IPS-18a (cell line): ENCODE results near the gene MEAF6.
A peak's percentile ranks its signal among the peaks of the same experiment; 100 is the strongest.

Experiments used
- H3K27ac ChIP-seq: one replicate; pipeline ENCODE4 v1.5.1; 2013; ENCODE audit warnings: low read length
- H3K27me3 ChIP-seq: one replicate; pipeline ENCODE4 v1.6.1; 2013; ENCODE audit warnings: mild to moderate bottlenecking, low read length; ENCODE audit not compliant: control insufficient read depth, insufficient read depth
- H3K36me3 ChIP-seq: one replicate; pipeline ENCODE4 v1.6.1; 2013; ENCODE audit warnings: low read depth, low read length; ENCODE audit not compliant: control insufficient read depth
- H3K4me1 ChIP-seq: one replicate; pipeline ENCODE4 v1.6.1; 2013; ENCODE audit warnings: low read depth, low read length; ENCODE audit not compliant: control insufficient read depth
- H3K4me3 ChIP-seq: one replicate; pipeline ENCODE4 v1.5.1; 2013; ENCODE audit warnings: low read length
- H3K9ac ChIP-seq: one replicate; pipeline ENCODE4 v1.6.1; 2013; ENCODE audit warnings: mild to moderate bottlenecking, low read length, moderate library complexity
- H3K9me3 ChIP-seq: one replicate; pipeline ENCODE4 v1.6.1; 2013; ENCODE audit warnings: low read depth, low read length; ENCODE audit not compliant: control insufficient read depth

MEAF6 gene

DNA sequence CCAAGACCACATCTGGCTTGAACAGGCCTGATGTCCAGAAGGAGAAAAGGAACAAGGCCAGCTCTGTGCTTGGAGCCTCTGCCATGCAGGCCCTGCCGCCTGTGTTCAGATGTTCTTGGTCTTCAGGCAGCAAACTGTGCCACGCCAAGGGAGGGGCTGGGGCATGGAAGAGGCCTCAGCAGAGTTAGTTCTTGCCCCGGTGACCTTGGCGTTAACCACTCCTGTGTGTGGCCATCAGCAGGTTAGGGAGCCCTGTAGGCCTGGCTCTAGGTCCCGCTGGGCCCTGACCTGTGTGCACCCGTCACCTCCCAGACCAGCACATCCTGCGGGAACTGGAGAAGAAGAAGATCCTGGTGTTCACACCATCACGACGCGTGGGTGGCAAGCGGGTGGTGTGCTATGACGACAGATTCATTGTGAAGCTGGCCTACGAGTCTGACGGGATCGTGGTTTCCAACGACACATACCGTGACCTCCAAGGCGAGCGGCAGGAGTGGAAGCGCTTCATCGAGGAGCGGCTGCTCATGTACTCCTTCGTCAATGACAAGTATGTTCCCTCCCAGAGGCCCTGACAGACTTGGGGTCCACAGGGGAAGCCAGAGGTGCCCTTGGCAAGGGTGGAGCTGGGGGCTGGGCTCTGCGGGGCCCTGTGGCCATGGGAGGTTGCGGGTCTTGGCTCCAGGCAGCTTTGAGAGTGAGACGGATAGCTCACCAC is 33.1 kb downstream of the MEAF6 start:
- no peak overlapping the region for H3K9ac ChIP-seq
- H3K27me3 ChIP-seq = no peaks in the 10 kb centered on the region
- no peak overlapping the region for H3K27ac ChIP-seq
- H3K4me1 ChIP-seq = peaks cover 16% of the 10 kb centered on the region
- H3K4me3 ChIP-seq = no peak overlapping the region
- H3K9me3 ChIP-seq = no peaks in the 10 kb centered on the region
- peaks cover 26% of the 10 kb centered on the region for H3K36me3 ChIP-seq

DNA sequence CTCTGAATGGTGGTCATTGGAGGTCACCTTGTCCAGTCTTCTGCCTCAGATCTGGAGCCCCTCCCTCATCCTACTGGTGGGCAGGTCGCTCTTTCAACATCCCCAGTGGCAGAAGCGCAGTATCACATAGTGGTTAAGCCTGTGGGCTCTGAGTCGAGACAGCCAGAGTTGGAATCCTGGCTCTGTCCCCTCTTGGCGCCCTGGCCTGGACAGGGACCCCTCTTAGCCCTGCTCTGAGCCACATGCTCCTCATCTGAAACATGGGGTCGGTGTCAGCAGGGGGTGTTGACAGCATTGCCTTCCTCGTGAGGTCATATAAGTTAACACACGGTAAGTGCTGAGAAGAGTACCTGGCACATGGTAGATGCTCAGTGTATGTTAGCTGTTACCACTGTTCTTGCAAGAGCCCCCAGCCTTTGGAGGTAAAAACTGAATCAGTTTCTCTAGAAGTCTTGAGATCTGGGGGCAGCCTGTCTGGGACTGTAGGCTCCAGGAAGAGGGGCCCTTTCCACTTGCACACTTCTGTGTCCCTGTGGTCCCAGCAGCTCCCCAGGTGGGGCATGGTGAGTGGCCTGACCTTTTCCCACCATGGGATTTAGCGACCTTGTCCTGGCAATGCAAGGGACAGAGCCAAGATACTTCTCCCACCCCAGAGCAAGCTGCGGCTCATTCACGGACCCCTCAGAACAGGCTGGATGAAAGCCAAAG is 33.8 kb downstream of the MEAF6 start:
- Histone ChIP-seq H3K9me3 (no peaks in the 10 kb centered on the region), H3K4me1 (peaks cover 16% of the 10 kb centered on the region), H3K27ac (no peak overlapping the region), H3K9ac (no peak overlapping the region), H3K36me3 (peaks cover 29% of the 10 kb centered on the region), H3K4me3 (no peak overlapping the region), H3K27me3 (no peaks in the 10 kb centered on the region)

DNA sequence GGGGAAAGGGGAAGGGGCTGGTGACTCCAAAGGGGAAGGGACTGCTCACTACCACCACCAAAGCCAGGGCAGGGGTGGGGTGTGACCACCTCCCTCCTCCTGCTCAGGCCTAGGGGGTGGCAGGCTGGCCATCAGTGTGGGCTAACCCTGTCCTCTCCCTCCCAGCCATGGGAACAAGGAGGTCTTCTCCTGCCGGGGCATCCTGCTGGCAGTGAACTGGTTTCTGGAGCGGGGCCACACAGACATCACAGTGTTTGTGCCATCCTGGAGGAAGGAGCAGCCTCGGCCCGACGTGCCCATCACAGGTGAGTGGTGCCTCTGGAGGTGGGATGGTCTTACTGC is 34.5 kb downstream of the MEAF6 start:
- H3K4me1 ChIP-seq = peaks cover 20% of the 10 kb centered on the region
- no peak overlapping the region for H3K9ac ChIP-seq

DNA sequence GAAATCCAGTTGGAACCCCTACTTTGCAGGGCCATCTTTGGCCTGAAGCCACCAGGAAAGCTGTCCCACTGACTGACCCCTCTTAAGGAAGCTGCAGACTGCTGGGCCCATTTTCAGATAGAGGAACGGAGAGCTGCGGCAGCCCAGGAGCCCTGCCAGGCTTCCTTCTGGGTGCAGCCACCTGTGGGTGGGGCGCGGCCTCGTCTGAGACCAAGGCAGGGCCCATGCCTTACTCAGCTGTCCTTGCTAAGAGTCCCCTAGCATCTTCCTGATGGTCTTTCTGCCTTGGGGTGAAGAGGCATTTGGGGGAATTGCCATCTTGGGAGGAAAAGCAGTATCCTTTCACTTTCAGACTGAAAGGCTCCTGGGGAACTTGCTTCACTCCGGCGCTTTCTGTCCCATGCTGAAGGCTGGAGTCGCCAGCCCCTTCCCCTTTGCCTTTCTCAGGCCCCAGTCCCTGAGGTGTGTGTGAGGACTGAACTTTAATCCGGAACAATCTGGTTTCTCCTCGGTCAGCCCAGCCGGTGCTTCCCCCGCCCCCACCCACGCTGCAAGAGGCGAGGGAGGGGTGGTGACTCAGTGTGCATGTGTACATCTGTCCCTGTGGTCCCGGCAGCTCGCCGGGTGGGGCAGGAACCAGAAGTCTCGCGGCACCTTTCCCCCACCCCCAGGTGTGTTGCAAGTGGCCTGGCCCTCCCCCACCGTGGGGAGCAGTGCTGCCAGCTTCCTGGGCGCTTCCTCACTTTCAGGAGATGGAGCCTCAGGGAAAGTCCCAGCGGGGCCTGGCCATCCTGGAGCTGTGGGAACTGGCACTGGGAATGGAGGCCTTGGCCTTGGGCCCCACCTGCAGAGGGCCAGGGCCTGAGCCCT is 35.1 kb downstream of the MEAF6 start:
- no peaks in the 10 kb centered on the region for H3K9me3 ChIP-seq
- peaks cover 23% of the 10 kb centered on the region for H3K4me1 ChIP-seq
- peaks cover 29% of the 10 kb centered on the region for H3K36me3 ChIP-seq
- no peak overlapping the region for H3K4me3 ChIP-seq
- no peak overlapping the region for H3K27ac ChIP-seq
- no peak overlapping the region for H3K9ac ChIP-seq
- H3K27me3 ChIP-seq = no peaks in the 10 kb centered on the region

More for the DNA sequence above, 34.5 kb downstream of the MEAF6 start:
- H3K27ac ChIP-seq = no peak overlapping the region
- no peaks in the 10 kb centered on the region for H3K27me3 ChIP-seq
- H3K4me3 ChIP-seq = no peak overlapping the region
- peaks cover 29% of the 10 kb centered on the region for H3K36me3 ChIP-seq
- H3K9me3 ChIP-seq = no peaks in the 10 kb centered on the region

DNA sequence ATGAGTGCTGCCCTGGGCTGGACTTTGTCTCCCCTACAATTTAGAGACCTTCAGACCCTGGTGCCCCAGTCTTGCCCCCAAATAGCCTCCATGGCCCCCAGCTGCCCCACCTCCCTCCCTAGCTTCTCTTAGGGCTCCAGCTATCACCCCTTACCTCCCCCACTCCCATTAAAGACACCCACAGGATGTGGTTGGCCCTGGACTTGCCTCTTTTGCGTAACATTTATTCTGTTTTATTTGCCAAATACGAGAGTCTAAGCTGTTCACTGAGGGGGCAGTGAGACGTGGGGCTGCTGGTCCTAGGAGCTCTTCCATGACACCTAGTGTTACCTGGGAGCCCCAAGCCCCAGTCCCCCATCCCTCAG is 35.7 kb downstream of the MEAF6 start:
- H3K9ac ChIP-seq = no peak overlapping the region
- peaks cover 3% of the 10 kb centered on the region for H3K27me3 ChIP-seq
- H3K4me1 ChIP-seq = peaks cover 25% of the 10 kb centered on the region
- H3K36me3 ChIP-seq = peaks cover 29% of the 10 kb centered on the region
- H3K27ac ChIP-seq = no peak overlapping the region
- H3K4me3 ChIP-seq = no peak overlapping the region
- no peaks in the 10 kb centered on the region for H3K9me3 ChIP-seq

DNA sequence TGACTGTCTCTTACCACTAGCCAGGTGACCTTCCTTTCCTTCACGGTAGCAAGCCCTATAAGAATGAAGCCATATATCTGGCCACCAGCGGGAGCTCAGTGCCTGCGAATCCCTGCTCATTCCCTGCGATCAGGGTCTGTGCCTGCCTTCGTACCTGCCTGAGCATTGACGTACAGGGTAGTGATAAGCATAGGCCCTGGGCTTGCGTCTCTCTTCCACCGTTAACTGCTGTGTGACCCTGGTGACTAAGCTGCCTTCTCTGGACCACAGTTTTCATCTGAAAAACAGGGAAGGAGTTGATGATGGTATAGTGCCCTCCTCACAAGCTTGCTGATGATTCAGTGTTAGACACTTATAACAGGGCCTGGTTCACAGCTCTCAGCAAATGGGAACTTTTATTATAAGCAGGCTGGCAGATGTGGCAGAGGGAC is 36.1 kb downstream of the MEAF6 start:
- no peak overlapping the region for H3K9ac ChIP-seq
- H3K27me3 ChIP-seq = peaks cover 7% of the 10 kb centered on the region
- peaks cover 29% of the 10 kb centered on the region for H3K36me3 ChIP-seq
- H3K4me3 ChIP-seq = no peak overlapping the region
- no peaks in the 10 kb centered on the region for H3K9me3 ChIP-seq
- H3K27ac ChIP-seq = no peak overlapping the region
- peaks cover 29% of the 10 kb centered on the region for H3K4me1 ChIP-seq

DNA sequence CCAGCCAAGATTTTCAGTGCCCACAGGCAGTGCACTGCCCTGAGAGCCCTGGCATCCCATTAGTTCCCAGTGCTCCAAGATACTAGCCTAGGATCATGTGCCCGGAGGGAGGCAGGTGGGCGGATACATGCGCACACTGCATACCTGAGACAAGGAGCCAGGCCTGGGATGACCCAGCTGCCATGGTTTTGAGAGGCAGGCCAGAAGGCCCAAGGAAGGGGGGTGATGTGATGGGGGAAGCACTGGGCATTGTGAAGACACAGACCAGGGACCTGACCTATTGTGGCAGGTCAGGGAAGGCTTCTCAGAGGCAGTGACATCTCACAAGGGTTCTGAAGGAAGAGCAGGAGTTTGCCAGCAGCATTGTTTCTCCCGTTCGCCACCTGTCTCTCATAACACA is 36.6 kb downstream of the MEAF6 start:
- peaks cover 30% of the 10 kb centered on the region for H3K4me1 ChIP-seq
- peak overlapping the region; percentile 48 for H3K9ac ChIP-seq
- no peaks in the 10 kb centered on the region for H3K9me3 ChIP-seq
- peak overlapping the region; percentile 74 for H3K4me3 ChIP-seq
- peaks cover 12% of the 10 kb centered on the region for H3K27me3 ChIP-seq
- peak overlapping the region; percentile 74 for H3K27ac ChIP-seq
- H3K36me3 ChIP-seq = peaks cover 29% of the 10 kb centered on the region

DNA sequence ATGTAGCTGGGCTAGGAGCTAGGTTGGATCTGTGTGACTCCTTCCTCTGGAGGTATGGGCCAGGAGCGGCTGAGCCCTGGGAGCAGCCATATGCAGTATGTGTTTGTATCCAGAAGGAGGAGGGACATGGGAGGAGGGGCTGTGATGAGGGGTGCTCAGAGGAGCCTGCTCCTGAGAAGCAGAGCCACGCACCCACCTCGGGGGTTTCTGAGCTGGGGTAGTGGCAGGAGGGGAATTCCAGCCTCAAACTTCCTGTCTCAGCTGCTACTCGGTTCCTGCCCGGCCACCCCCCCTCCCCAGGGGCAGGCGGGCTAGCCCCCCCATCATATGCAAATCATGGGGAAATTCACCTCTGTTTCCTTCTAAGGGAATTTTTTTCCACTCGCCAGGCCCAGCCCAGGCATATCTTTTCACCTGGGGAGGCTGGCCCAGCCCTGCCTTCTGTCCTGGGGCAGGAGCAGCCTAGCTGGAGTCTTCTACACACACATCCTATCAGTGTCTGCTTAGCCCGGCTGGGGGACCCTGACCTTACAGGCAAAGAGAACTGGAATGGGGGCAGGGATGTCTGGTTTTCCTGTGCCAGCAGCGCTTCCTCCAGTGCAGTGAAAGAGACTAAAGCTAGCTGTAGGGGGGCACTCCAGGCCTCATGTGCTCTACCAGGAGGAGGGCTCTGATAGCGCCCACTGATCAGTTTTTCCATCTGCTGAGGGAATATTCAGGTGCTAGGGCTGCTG is 37.2 kb downstream of the MEAF6 start:
- Histone ChIP-seq H3K9ac (peak overlapping the region; percentile 48), H3K4me1 (peaks cover 30% of the 10 kb centered on the region), H3K27me3 (peaks cover 18% of the 10 kb centered on the region), H3K36me3 (peaks cover 26% of the 10 kb centered on the region), H3K9me3 (no peaks in the 10 kb centered on the region), H3K27ac (peak overlapping the region; percentile 74), H3K4me3 (peak overlapping the region; percentile 74)

DNA sequence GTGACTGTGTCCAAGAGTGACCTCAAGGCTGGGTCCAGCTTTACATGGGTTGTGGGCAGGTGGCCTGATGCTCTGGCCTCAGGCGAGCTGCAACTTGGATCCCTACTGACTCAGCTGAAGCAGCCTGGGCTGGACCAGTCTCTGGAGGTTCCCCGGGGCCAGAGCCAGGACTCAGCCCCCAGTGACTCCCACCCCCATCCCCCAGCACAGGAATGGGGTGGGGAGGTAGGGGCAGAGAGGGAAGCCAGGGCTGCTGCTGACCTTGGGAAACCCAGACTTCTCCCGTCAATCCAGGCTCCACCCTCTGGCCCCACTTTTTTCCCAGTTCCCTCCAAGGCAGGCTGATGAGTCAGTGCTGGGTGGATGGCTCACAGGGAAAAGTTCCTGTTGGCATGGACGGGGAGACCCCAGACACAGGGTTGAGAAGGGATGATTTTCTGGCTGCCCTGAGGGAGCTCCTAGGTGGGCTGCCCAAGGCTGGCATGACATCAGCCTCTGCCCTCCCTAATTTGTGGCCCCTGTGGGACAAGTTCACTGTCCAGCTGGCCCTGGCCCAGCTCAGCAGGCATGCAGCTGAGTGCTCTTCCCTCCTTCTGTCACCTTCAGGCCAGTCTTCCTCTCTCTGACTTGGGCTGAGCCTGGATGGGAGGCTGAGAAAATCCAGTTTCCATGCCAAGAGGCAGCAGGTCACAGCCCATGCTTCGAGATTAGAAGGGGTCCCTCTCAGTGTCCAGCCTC is 37.9 kb downstream of the MEAF6 start:
- Histone ChIP-seq H3K36me3 (peaks cover 20% of the 10 kb centered on the region), H3K4me1 (peaks cover 35% of the 10 kb centered on the region), H3K9me3 (no peaks in the 10 kb centered on the region), H3K9ac (peak overlapping the region; percentile 8), H3K4me3 (peak overlapping the region; percentile 74), H3K27me3 (peaks cover 18% of the 10 kb centered on the region), H3K27ac (peak overlapping the region; percentile 36)

DNA sequence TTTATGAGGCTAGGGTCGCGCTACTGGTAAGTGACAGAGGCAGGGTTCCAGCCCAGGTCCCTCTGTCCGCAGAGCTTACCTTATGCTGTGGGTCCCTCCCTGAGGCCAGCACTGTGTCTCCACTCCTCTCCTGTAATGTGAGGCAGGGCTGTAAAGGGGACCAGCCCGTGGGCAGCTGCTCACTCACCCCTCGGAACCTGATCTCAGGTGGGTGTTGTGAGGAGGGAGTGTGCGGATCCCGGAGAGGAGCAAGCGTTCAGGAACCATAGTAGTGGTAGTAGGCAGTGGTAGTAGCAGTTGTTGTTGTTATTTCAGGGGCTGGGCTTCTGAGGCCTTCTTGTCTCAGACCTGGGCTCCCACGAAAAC is 38.5 kb downstream of the MEAF6 start:
- H3K4me3 ChIP-seq = peak overlapping the region; percentile 74
- H3K9ac ChIP-seq = no peak overlapping the region
- H3K27ac ChIP-seq = no peak overlapping the region
- H3K36me3 ChIP-seq = peaks cover 14% of the 10 kb centered on the region
- H3K4me1 ChIP-seq = peaks cover 35% of the 10 kb centered on the region
- H3K27me3 ChIP-seq = peaks cover 18% of the 10 kb centered on the region
- no peaks in the 10 kb centered on the region for H3K9me3 ChIP-seq
